Tibial nerve (tissue), 4 donors: ENCODE results near the gene PRKG1. TPM values are rescaled to one million over a fixed set of nuclear protein-coding genes. Genes with fewer than 3 reads are reported as not detected.

Experiments used
- DNase-seq, 2 donors: peaks; one replicate each; pipeline ENCODE4 v3.0.0-alpha.2; 2019; ENCODE audit warnings: low spot score in 2 of 2
- H3K27ac ChIP-seq, 4 donors: fragments of 200-600 bp; sonication (generic) in 3 of 4; one replicate each; pipeline ENCODE4 v1.5.1; 2017 to 2019; ENCODE audit warnings: mild to moderate bottlenecking in 1 of 4
- H3K27me3 ChIP-seq, 2 donors: fragments of 200-600 bp; sonication (generic) in 1 of 2; one replicate each; pipeline versions ENCODE4 v1.5.1 to v1.6.0; 2017 to 2019
- H3K36me3 ChIP-seq, 3 donors: fragments of 200-600 bp; sonication (generic); one replicate each; pipeline ENCODE4 v1.5.1; 2018 to 2019
- H3K4me1 ChIP-seq, 4 donors: fragments of 200-600 bp; sonication (generic) in 3 of 4; one replicate each; pipeline ENCODE4 v1.5.1; 2017 to 2019
- H3K4me3 ChIP-seq, 4 donors: fragments of 200-600 bp; sonication (generic) in 3 of 4; one replicate each; pipeline ENCODE4 v1.5.1; 2017 to 2019; ENCODE audit warnings: mild to moderate bottlenecking in 1 of 4, moderate library complexity in 1 of 4
- H3K9me3 ChIP-seq, 4 donors: fragments of 200-600 bp; sonication (generic) in 3 of 4; one replicate each; pipeline ENCODE4 v1.5.1; 2017 to 2019
- EP300 ChIP-seq, 2 donors: sonication (generic); formaldehyde crosslinking; IDR thresholded peaks; one replicate each; pipeline ENCODE4 v1.6.1; 2017; ENCODE audit warnings: antibody characterized with exemption in 2 of 2, mild to moderate bottlenecking in 1 of 2
- POLR2A ChIP-seq, 2 donors: fragments of 450-650 bp; IDR thresholded peaks; one replicate each; pipeline ENCODE4 v1.6.1; 2017; ENCODE audit warnings: antibody characterized with exemption in 2 of 2, mild to moderate bottlenecking in 2 of 2, moderate library complexity in 2 of 2
- WGBS, 2 donors: methylation state at CpG; one replicate each; pipeline ENCODE4 v1.1.5; 2018; 5-methylcytosine and 5-hydroxymethylcytosine counted together
- total RNA-seq, 4 donors: library from RNA; depleted of rRNA; stranded (reverse); fragments of >200 nt; gene quantifications; one replicate each; pipeline ENCODE4 v1.1.0, GENCODE V29; 2016
- TF ChIP-seq, protein P1 (sequence below), 5 experiments: fragments of 200-600 bp in 3 of 5; fragments of 450-650 bp in 2 of 5; sonication (generic) in 3 of 5; IDR thresholded peaks; one replicate each; pipeline ENCODE4 v1.5.1; 2016 to 2019; ENCODE audit warnings: antibody characterized with exemption in 5 of 5, mild to moderate bottlenecking in 3 of 5, moderate library complexity in 2 of 5

Gene PRKG1
- total RNA-seq, 4 donors from 2014 or later, result 8.7 to 35.0 (median 14.8) TPM

DNA sequence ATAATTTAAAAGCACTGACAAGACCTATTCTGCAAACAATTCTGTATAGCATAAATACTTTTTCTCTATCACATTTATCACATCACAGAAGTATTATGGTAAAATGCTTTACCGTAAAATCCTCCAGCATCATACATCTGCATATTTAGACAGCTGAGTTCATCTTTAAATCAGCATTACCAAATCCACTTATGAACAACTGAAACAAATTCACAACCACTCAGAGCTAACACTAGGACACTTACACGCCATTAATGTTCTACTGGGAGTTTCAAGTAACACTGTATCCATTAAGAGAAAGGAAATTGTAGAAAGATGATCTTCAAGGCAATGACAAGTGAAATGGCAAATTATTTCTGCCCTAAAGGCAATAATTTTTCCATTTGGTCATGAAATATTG, 1134.1 kb downstream of the PRKG1 start:
- H3K27ac ChIP-seq, result no peak overlapping the region
- H3K27me3 ChIP-seq, result no peaks in the 10 kb centered on the region
- H3K4me1 ChIP-seq, result no peaks in the 10 kb centered on the region
- 87 to 95% methylated on average over 2 of the region's 2 CpGs for WGBS, 2 donors
- no peak overlapping the region for H3K4me3 ChIP-seq
- DNase-seq, result no peak
- no peaks in the 10 kb centered on the region for H3K9me3 ChIP-seq
- no peaks in the 10 kb centered on the region for H3K36me3 ChIP-seq
- no peak for TF ChIP-seq POLR2A (IDR thresholded peaks at IDR 0.05)
- TF ChIP-seq, protein P1, sequence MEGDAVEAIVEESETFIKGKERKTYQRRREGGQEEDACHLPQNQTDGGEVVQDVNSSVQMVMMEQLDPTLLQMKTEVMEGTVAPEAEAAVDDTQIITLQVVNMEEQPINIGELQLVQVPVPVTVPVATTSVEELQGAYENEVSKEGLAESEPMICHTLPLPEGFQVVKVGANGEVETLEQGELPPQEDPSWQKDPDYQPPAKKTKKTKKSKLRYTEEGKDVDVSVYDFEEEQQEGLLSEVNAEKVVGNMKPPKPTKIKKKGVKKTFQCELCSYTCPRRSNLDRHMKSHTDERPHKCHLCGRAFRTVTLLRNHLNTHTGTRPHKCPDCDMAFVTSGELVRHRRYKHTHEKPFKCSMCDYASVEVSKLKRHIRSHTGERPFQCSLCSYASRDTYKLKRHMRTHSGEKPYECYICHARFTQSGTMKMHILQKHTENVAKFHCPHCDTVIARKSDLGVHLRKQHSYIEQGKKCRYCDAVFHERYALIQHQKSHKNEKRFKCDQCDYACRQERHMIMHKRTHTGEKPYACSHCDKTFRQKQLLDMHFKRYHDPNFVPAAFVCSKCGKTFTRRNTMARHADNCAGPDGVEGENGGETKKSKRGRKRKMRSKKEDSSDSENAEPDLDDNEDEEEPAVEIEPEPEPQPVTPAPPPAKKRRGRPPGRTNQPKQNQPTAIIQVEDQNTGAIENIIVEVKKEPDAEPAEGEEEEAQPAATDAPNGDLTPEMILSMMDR (IDR thresholded peaks at IDR 0.05), result no peak
- no peak for TF ChIP-seq EP300 (IDR thresholded peaks at IDR 0.05)

DNA sequence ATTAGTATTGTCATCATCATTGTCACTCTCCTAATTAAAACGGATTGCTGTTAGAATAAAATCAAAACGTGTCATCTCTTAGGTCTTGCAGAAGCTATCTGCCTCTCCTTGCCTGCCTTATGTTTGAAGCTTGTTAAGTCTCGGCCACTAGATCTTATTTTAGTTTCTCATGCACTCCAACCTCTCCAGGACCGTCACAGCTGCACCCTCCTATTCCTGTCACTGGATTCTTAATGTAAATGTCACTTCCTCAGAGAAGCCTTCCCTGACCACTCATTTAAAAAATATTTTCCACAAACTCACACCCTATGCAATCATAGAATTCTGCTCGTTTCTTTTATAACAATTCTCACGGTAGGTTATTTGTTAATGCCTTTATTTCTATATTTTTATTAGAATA, 1135.9 kb downstream of the PRKG1 start:
- TF ChIP-seq POLR2A (IDR thresholded peaks at IDR 0.05), result no peak
- TF ChIP-seq, protein P1 (IDR thresholded peaks at IDR 0.05), result no peak
- H3K9me3 ChIP-seq, result no peaks in the 10 kb centered on the region
- WGBS, 2 donors, result 73 to 86% methylated on average over 6 of the region's 6 CpGs
- H3K4me3 ChIP-seq, result no peak overlapping the region
- H3K27ac ChIP-seq, result no peak overlapping the region
- no peaks in the 10 kb centered on the region for H3K4me1 ChIP-seq
- no peaks in the 10 kb centered on the region for H3K36me3 ChIP-seq
- no peak for DNase-seq
- H3K27me3 ChIP-seq, result no peaks in the 10 kb centered on the region

DNA sequence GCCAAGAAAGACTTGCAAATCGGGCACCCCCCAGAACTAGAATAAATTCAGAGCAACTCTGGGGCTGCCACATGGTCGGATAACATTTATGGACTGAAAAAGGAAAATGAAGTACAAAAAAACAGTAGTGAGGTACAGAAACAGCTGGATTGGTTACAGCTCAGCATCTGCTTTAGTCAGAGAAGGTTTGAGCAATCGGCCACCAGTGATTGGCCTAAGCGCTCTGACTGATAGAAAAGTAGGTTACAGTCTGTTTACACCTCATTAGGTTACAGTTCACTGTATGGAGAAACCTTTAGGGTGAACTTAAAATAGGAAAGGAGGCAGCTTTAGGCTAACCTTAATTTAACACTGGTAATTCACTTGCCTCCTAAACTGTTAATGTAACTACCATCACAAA, 1137.8 kb downstream of the PRKG1 start:
- H3K27me3 ChIP-seq, result no peaks in the 10 kb centered on the region
- no peak for DNase-seq
- H3K9me3 ChIP-seq, result no peaks in the 10 kb centered on the region
- TF ChIP-seq, protein P1 (IDR thresholded peaks at IDR 0.05), result no peak
- TF ChIP-seq EP300 (IDR thresholded peaks at IDR 0.05) (no peak), POLR2A (IDR thresholded peaks at IDR 0.05) (no peak)
- H3K4me3 ChIP-seq, result no peak overlapping the region
- H3K36me3 ChIP-seq, result no peaks in the 10 kb centered on the region
- no peak overlapping the region for H3K27ac ChIP-seq
- H3K4me1 ChIP-seq, result peaks cover 0 to 5% (median 0%) of the 10 kb centered on the region in 4 donors
- WGBS, 2 donors, result 81 to 83% methylated on average over 4 of the region's 4 CpGs

DNA sequence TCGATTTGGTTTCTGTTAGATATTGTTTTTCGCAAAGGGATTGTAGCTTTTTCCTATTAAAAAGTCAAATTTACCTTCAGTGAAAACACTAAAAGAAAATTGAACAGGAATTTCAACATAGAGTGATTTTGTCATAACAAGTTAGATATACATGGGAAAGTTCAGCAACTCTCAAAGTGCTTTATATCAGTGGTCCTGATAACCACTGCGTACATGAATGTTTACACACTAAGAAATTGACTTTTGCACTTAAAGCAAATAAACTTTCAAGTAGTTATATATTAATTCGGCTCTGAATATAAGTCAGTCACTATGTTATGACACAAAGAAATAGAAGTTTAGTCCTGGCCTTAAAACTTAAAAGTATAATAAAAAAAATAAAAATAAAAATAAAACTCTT, 1138.5 kb downstream of the PRKG1 start:
- no peaks in the 10 kb centered on the region for H3K27me3 ChIP-seq
- no peak overlapping the region for H3K27ac ChIP-seq
- H3K36me3 ChIP-seq, result no peaks in the 10 kb centered on the region
- DNase-seq, result no peak
- H3K4me3 ChIP-seq, result no peak overlapping the region
- TF ChIP-seq POLR2A (IDR thresholded peaks at IDR 0.05) (no peak), EP300 (IDR thresholded peaks at IDR 0.05) (no peak)
- TF ChIP-seq, protein P1 (IDR thresholded peaks at IDR 0.05), result no peak
- peaks cover 0 to 5% (median 0%) of the 10 kb centered on the region in 4 donors for H3K4me1 ChIP-seq
- no peaks in the 10 kb centered on the region for H3K9me3 ChIP-seq
- 83 to 86% methylated on average over 4 of the region's 4 CpGs for WGBS, 2 donors

DNA sequence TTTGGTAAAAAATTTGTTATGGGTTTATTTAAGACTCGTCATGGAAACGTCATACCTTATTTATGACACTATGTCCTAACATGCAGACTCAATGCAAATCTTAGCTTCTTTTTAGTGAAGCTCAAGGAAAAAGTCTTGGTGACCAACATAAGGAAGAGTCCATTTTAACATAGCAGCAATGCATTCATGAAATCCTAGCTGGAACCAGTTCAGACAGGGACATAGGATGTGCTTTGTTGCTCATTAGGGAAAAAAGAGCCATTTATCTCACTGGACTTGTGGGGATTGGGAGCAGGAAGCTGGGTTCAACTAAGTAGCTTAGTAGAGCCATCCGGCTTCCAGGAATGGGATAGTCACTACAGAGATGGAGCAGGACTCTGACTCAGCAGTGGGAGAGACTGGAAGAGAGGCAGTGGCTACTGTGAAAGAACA, 1139.0 kb downstream of the PRKG1 start:
- H3K27me3 ChIP-seq, result no peaks in the 10 kb centered on the region
- no peak overlapping the region for H3K27ac ChIP-seq
- TF ChIP-seq EP300 (IDR thresholded peaks at IDR 0.05) (no peak), POLR2A (IDR thresholded peaks at IDR 0.05) (no peak)
- TF ChIP-seq, protein P1 (IDR thresholded peaks at IDR 0.05), result no peak
- H3K4me3 ChIP-seq, result no peak overlapping the region
- DNase-seq, result no peak
- no peaks in the 10 kb centered on the region for H3K36me3 ChIP-seq
- WGBS, 2 donors, result 63 to 78% methylated on average over 3 of the region's 3 CpGs
- H3K4me1 ChIP-seq, result peaks cover 0 to 5% (median 0%) of the 10 kb centered on the region in 4 donors
- H3K9me3 ChIP-seq, result no peaks in the 10 kb centered on the region
